Naive thymus-derived CD4-positive, alpha-beta T cell (primary cell): ENCODE results near the gene OR2V2. TPM values are rescaled to one million over a fixed set of nuclear protein-coding genes. Genes with fewer than 3 reads are reported as not detected.

ENCODE experiments used
- ATAC-seq: fragments of 150-1000 bp; cut with Tn5 transposase; 2 replicates; pipeline ENCODE4 v1.10.0; 2021; ENCODE audit warnings: mild to moderate bottlenecking, moderate library complexity
- CTCF ChIA-PET: fragments of 350-600 bp; sonication (Branson Sonifier 250); formaldehyde crosslinking; loops from one replicate; lab custom pipeline; 2021; ENCODE audit warnings: antibody characterized with exemption; lab: Charles Lee
- POLR2A ChIA-PET: fragments of 350-600 bp; sonication (Branson Sonifier 250); formaldehyde crosslinking; loops from one replicate; lab custom pipeline; 2021; ENCODE audit warnings: antibody characterized with exemption, inconsistent platforms; lab: Charles Lee
- DNase-seq, 9 donors: peaks; one replicate each; pipeline versions ENCODE4 v3.0.0 to v3.0.0-alpha.2; 2020 to 2022; ENCODE audit warnings: mixed read lengths in 1 of 9
- H3K27ac ChIP-seq: one replicate; pipeline ENCODE4 v1.7.0; 2013; ENCODE audit warnings: mild to moderate bottlenecking, low read depth, low read length, moderate library complexity
- H3K27me3 ChIP-seq, 2 donors: one replicate each; pipeline ENCODE4 v1.7.0; 2013; ENCODE audit warnings: low read length in 2 of 2, mild to moderate bottlenecking in 2 of 2, moderate library complexity in 2 of 2; ENCODE audit not compliant: control insufficient read depth in 2 of 2, insufficient read depth in 2 of 2
- H3K36me3 ChIP-seq, 3 experiments: 1 replicate in 2 of 3; 2 replicates in 1 of 3; pipeline ENCODE4 v1.7.0; 2013; ENCODE audit warnings: low read length in 3 of 3, mild to moderate bottlenecking in 3 of 3, moderate library complexity in 1 of 3; ENCODE audit not compliant: insufficient read depth in 3 of 3, control insufficient read depth in 2 of 3
- H3K4me1 ChIP-seq, 2 donors: one replicate each; pipeline ENCODE4 v1.7.0; 2013; ENCODE audit warnings: low read length in 2 of 2, mild to moderate bottlenecking in 2 of 2, moderate library complexity in 1 of 2; ENCODE audit not compliant: control insufficient read depth in 2 of 2, insufficient read depth in 2 of 2
- H3K4me3 ChIP-seq: 2 replicates; pipeline ENCODE4 v1.7.0; 2013; ENCODE audit warnings: mild to moderate bottlenecking, low read length
- H3K9me3 ChIP-seq, 3 experiments: 1 replicate in 2 of 3; 2 replicates in 1 of 3; pipeline ENCODE4 v1.7.0; 2013; ENCODE audit warnings: low read length in 3 of 3; ENCODE audit not compliant: control insufficient read depth in 2 of 3
- H3K27ac Mint-ChIP-seq, 9 donors: one replicate each; pipeline ENCODE4 v1.8.0; 2020 to 2022; ENCODE audit warnings: mixed read lengths in 9 of 9, mild to moderate bottlenecking in 8 of 9, moderate library complexity in 5 of 9, inconsistent platforms in 2 of 9
- H3K27me3 Mint-ChIP-seq, 5 donors: one replicate each; pipeline ENCODE4 v1.8.0; 2021 to 2022; ENCODE audit warnings: mixed read lengths in 5 of 5, mild to moderate bottlenecking in 1 of 5
- H3K36me3 Mint-ChIP-seq, 5 donors: one replicate each; pipeline ENCODE4 v1.8.0; 2020 to 2022; ENCODE audit warnings: mixed read lengths in 5 of 5, mild to moderate bottlenecking in 3 of 5, inconsistent platforms in 1 of 5
- H3K4me1 Mint-ChIP-seq, 7 donors: one replicate each; pipeline ENCODE4 v1.8.0; 2020 to 2022; ENCODE audit warnings: mixed read lengths in 7 of 7, mild to moderate bottlenecking in 3 of 7, inconsistent platforms in 1 of 7
- H3K4me3 Mint-ChIP-seq, 10 donors: one replicate each; pipeline ENCODE4 v1.8.0; 2020 to 2022; ENCODE audit warnings: mild to moderate bottlenecking in 10 of 10, mixed read lengths in 10 of 10, moderate library complexity in 6 of 10, inconsistent platforms in 2 of 10
- H3K9me3 Mint-ChIP-seq, 11 donors: one replicate each; pipeline ENCODE4 v1.8.0; 2020 to 2022; ENCODE audit warnings: mixed read lengths in 11 of 11, mild to moderate bottlenecking in 4 of 11, inconsistent platforms in 1 of 11, moderate library complexity in 1 of 11
- intact Hi-C, 2 donors: fragments of 100-400 bp; cut with micrococcal nuclease; formaldehyde crosslinking; loops; one replicate each; pipeline ENCODE4 v1.15.1; 2023
- polyA plus RNA-seq, 2 donors: library from polyadenylated mRNA; unstranded; fragments of 300-500 nt; fragmentation: Illumina TruSeq; gene quantifications; one replicate each; pipeline ENCODE4 v1.2.3, GENCODE V29; 2021
- total RNA-seq, 6 experiments: library from RNA in 5 of 6; stranded (reverse) in 5 of 6; gene quantifications; 1 replicate in 5 of 6; 2 replicates in 1 of 6; pipeline ENCODE4 v1.2.3 and lab custom pipeline; 2021 to 2026

The OR2V2 gene
- total and polyA plus RNA-seq, 7 experiments from 2014 or later = not detected

GRCh38 chr5:181193656-181194055, 46.3 kb downstream of the OR2V2 start:
- intact Hi-C loops = no loop called here
- Mint-ChIP-seq H3K27me3 (peaks cover 0 to 13% (median 0%) of the 10 kb centered on the region in 5 donors), H3K27ac (peak overlapping the region in 5 of 9 donors; percentile 0 to 100 (median 65)), H3K4me3 (peak overlapping the region in 4 of 10 donors; percentile 30 to 99 (median 53)), H3K4me1 (peaks cover 12 to 32% (median 19%) of the 10 kb centered on the region in 7 donors), H3K36me3 (peaks cover 0 to 13% (median 0%) of the 10 kb centered on the region in 5 donors), H3K9me3 (peaks cover 0 to 25% (median 1%) of the 10 kb centered on the region in 11 donors)
- no peaks in the 10 kb centered on the region for H3K9me3 ChIP-seq
- H3K4me1 ChIP-seq = peaks cover 0 to 5% of the 10 kb centered on the region in 2 donors
- DNase-seq (no peak), ATAC-seq (no peak)
- ChIA-PET CTCF (interaction anchor here (0.9 to 1.2 kb wide), 2 partner anchors 10 to 13 kb away, joined by 6 read pairs; no protein-coding TSS in a partner anchor), POLR2A (interaction anchor here (0.5 to 8.7 kb wide), 5 partner anchors 11 to 393 kb away, joined by 3 to 259 read pairs (median 107); partner anchors contain the start of genes TRIM41, TRIM52 and TRIM7)
- H3K27ac ChIP-seq = no peak overlapping the region
- H3K4me3 ChIP-seq = no peak overlapping the region
- H3K27me3 ChIP-seq = no peaks in the 10 kb centered on the region
- peaks cover 0 to 17% (median 0%) of the 10 kb centered on the region in 3 experiments for H3K36me3 ChIP-seq

- H3K9me3 ChIP-seq = no peaks in the 10 kb centered on the region
- intact Hi-C loops = no loop called here
- peaks cover 0 to 12% (median 0%) of the 10 kb centered on the region in 5 donors for H3K27me3 Mint-ChIP-seq
- POLR2A ChIA-PET = interaction anchor here (0.6 to 8.7 kb wide), 3 partner anchors 10 to 31 kb away, joined by 4 to 259 read pairs (median 158); partner anchors contain the start of genes TRIM41 and TRIM7
- H3K4me3 Mint-ChIP-seq = no peak overlapping the region
- CTCF ChIA-PET = interaction anchor here (1.2 kb wide), 1 partner anchor 12 kb away, joined by 6 read pairs; no protein-coding TSS in a partner anchor
- H3K4me1 Mint-ChIP-seq = peaks cover 10 to 28% (median 17%) of the 10 kb centered on the region in 7 donors
- DNase-seq (no peak), ATAC-seq (no peak)
- no peaks in the 10 kb centered on the region for H3K27me3 ChIP-seq
- no peak overlapping the region for H3K4me3 ChIP-seq
- peaks cover 0 to 17% (median 0%) of the 10 kb centered on the region in 11 donors for H3K9me3 Mint-ChIP-seq
- peaks cover 0 to 10% (median 0%) of the 10 kb centered on the region in 3 experiments for H3K36me3 ChIP-seq
- H3K27ac ChIP-seq = no peak overlapping the region
- peaks cover 0 to 5% of the 10 kb centered on the region in 2 donors for H3K4me1 ChIP-seq
- peaks cover 0 to 8% (median 0%) of the 10 kb centered on the region in 5 donors for H3K36me3 Mint-ChIP-seq
- no peak overlapping the region for H3K27ac Mint-ChIP-seq
Measured at GRCh38 chr5:181194489-181195248, 47.3 kb downstream of the OR2V2 start.

GRCh38 chr5:181195249-181195761, 47.9 kb downstream of the OR2V2 start:
- no peaks in the 10 kb centered on the region for H3K27me3 ChIP-seq
- peaks cover 0 to 5% of the 10 kb centered on the region in 2 donors for H3K4me1 ChIP-seq
- Mint-ChIP-seq H3K27me3 (peaks cover 0 to 17% (median 0%) of the 10 kb centered on the region in 5 donors), H3K27ac (no peak overlapping the region), H3K4me1 (peaks cover 10 to 28% (median 17%) of the 10 kb centered on the region in 7 donors), H3K36me3 (peaks cover 0 to 8% (median 0%) of the 10 kb centered on the region in 5 donors), H3K9me3 (peaks cover 0 to 15% (median 0%) of the 10 kb centered on the region in 11 donors), H3K4me3 (peak overlapping the region in 1 of 10 donors; percentile 53)
- H3K27ac ChIP-seq = no peak overlapping the region
- H3K9me3 ChIP-seq = no peaks in the 10 kb centered on the region
- DNase-seq (no peak), ATAC-seq (no peak)
- no peak overlapping the region for H3K4me3 ChIP-seq
- ChIA-PET POLR2A (interaction anchor here (0.6 to 8.7 kb wide), 3 partner anchors 9 to 30 kb away, joined by 4 to 259 read pairs (median 158); partner anchors contain the start of genes TRIM41 and TRIM7), CTCF (no interaction called here)
- intact Hi-C loops = no loop called here
- H3K36me3 ChIP-seq = peaks cover 0 to 4% (median 0%) of the 10 kb centered on the region in 3 experiments

- ChIA-PET CTCF (interaction anchor here (0.7 to 1.7 kb wide), 2 partner anchors 8 to 9 kb away, joined by 4 to 7 read pairs; no protein-coding TSS in a partner anchor), POLR2A (interaction anchor here (0.9 to 2.5 kb wide), 2 partner anchors 8 to 9 kb away, joined by 3 to 12 read pairs; no protein-coding TSS in a partner anchor)
- H3K4me3 ChIP-seq = no peak overlapping the region
- intact Hi-C loops = no loop called here
- ATAC-seq (no peak), DNase-seq (no peak)
- H3K9me3 ChIP-seq = no peaks in the 10 kb centered on the region
- no peaks in the 10 kb centered on the region for H3K36me3 ChIP-seq
- H3K27me3 ChIP-seq = no peaks in the 10 kb centered on the region
- no peak overlapping the region for H3K4me3 Mint-ChIP-seq
- peaks cover 0 to under 1% of the 10 kb centered on the region in 2 donors for H3K4me1 ChIP-seq
- H3K4me1 Mint-ChIP-seq = peaks cover 5 to 14% (median 8%) of the 10 kb centered on the region in 7 donors
- no peaks in the 10 kb centered on the region for H3K36me3 Mint-ChIP-seq
- H3K27ac Mint-ChIP-seq = no peak overlapping the region
- H3K27ac ChIP-seq = no peak overlapping the region
- H3K27me3 Mint-ChIP-seq = peaks cover 0 to 26% (median 0%) of the 10 kb centered on the region in 5 donors
- peaks cover 0 to 3% (median 0%) of the 10 kb centered on the region in 11 donors for H3K9me3 Mint-ChIP-seq
Measured at GRCh38 chr5:181197326-181197951, 50.1 kb downstream of the OR2V2 start.

- H3K4me3 Mint-ChIP-seq = no peak overlapping the region
- Histone ChIP-seq H3K27me3 (no peaks in the 10 kb centered on the region), H3K27ac (no peak overlapping the region), H3K4me1 (no peaks in the 10 kb centered on the region), H3K4me3 (no peak overlapping the region), H3K9me3 (no peaks in the 10 kb centered on the region), H3K36me3 (no peaks in the 10 kb centered on the region)
- peaks cover 0 to 6% (median under 1%) of the 10 kb centered on the region in 7 donors for H3K4me1 Mint-ChIP-seq
- ChIA-PET CTCF (interaction anchor here (0.7 to 1.7 kb wide), 2 partner anchors 9 kb away, joined by 4 to 7 read pairs; no protein-coding TSS in a partner anchor), POLR2A (interaction anchor here (0.9 to 2.5 kb wide), 3 partner anchors 8 to 62 kb away, joined by 3 to 12 read pairs (median 3); partner anchors contain the start of gene TRIM52)
- H3K27ac Mint-ChIP-seq = peak overlapping the region in 1 of 9 donors; percentile 16
- ATAC-seq = no peak
- DNase-seq = no peak
- H3K9me3 Mint-ChIP-seq = no peaks in the 10 kb centered on the region
- intact Hi-C loops = no loop called here
- peaks cover 0 to 32% (median 0%) of the 10 kb centered on the region in 5 donors for H3K27me3 Mint-ChIP-seq
- no peaks in the 10 kb centered on the region for H3K36me3 Mint-ChIP-seq
Measured at GRCh38 chr5:181198106-181198685, 50.8 kb downstream of the OR2V2 start.
